HepG2 (cell line): ENCODE results near the gene TEDC1. TPM values are rescaled to one million over a fixed set of nuclear protein-coding genes. Genes with fewer than 3 reads are reported as not detected.

ENCODE experiments used
- ATAC-seq: fragments of 200-7000 bp; cut with Tn5 transposase; 3 replicates; pipeline ENCODE4 v1.9.1; 2020; ENCODE audit warnings: mild to moderate bottlenecking, moderate library complexity
- BruUV-seq: library from RNA; stranded (reverse); fragments of 400-500 nt; replicated peaks from 2 replicates; lab custom pipeline; 2021; lab: Mats Ljungman, UMichigan
- CTCF ChIA-PET: fragments of 300-600 bp; formaldehyde crosslinking; extraction: SDS; loops from one replicate; lab custom pipeline; 2021; ENCODE audit warnings: low total read pairs, inconsistent platforms, low intra/inter-chr PET ratio; lab: Yijun Ruan, JAX
- POLR2A ChIA-PET: fragments of 350-600 bp; sonication (Branson Sonifier 250); formaldehyde crosslinking; loops from one replicate; lab custom pipeline; 2020; ENCODE audit warnings: antibody characterized with exemption, inconsistent platforms; lab: Yijun Ruan, JAX
- DNase-seq: peaks from one replicate; pipeline ENCODE4 v3.0.0-alpha.2; 2015; ENCODE audit warnings: low spot score
- FAIRE-seq: peaks from 3 replicates; lab custom pipeline; 2011; peaks lifted over from hg19 to GRCh38; lab: Jason Lieb, UNC
- H2AFZ ChIP-seq: one replicate; pipeline ENCODE4 v1.6.1; 2011; ENCODE audit warnings: low read length, inconsistent platforms
- H3K27ac ChIP-seq: fragments of 300-600 bp; 3 replicates; pipeline ENCODE4 v1.8.0; 2011; ENCODE audit warnings: mixed run types, mild to moderate bottlenecking, mixed read lengths, low read length, inconsistent platforms; ENCODE audit not compliant: insufficient read depth; ENCODE audit errors: extremely low read length
- H3K27me3 ChIP-seq, 2 experiments: fragments of 200-600 bp in 1 of 2; 2 replicates in 1 of 2; 3 replicates in 1 of 2; pipeline versions ENCODE4 v1.6.0 to v1.8.0; 2011; ENCODE audit warnings: low read length in 2 of 2, mild to moderate bottlenecking in 2 of 2, moderate library complexity in 2 of 2, inconsistent platforms in 1 of 2; ENCODE audit not compliant: insufficient read depth in 2 of 2, control insufficient read depth in 1 of 2
- H3K36me3 ChIP-seq, 2 experiments: fragments of 200-600 bp in 1 of 2; replicated peaks in 1 of 2; 2 replicates in 1 of 2; 3 replicates in 1 of 2; pipeline versions ENCODE4 v1.5.1 to v1.8.0; 2011; ENCODE audit warnings: low read length in 2 of 2, inconsistent platforms in 1 of 2; ENCODE audit not compliant: insufficient read depth in 2 of 2, control insufficient read depth in 1 of 2
- H3K4me1 ChIP-seq: 2 replicates; pipeline ENCODE4 v1.5.1; 2012; ENCODE audit warnings: low read length, inconsistent platforms; ENCODE audit not compliant: insufficient read depth
- H3K4me2 ChIP-seq: 2 replicates; pipeline ENCODE4 v1.6.0; 2011; ENCODE audit warnings: low read depth, low read length, inconsistent platforms
- H3K4me3 ChIP-seq, 3 experiments: fragments of 200-600 bp in 1 of 3; sonication (generic), shearing (Covaris generic) in 1 of 3; replicated peaks in 1 of 3; 2 replicates each; pipeline ENCODE4 v1.5.1; 2011 to 2016; ENCODE audit warnings: low read length in 3 of 3, inconsistent platforms in 2 of 3, low read depth in 2 of 3, mild to moderate bottlenecking in 2 of 3, control low read depth in 1 of 3, mixed read lengths in 1 of 3; ENCODE audit not compliant: insufficient read depth in 1 of 3
- H3K79me2 ChIP-seq: one replicate; pipeline ENCODE4 v1.6.1; 2011; ENCODE audit warnings: low read length, inconsistent platforms; ENCODE audit not compliant: insufficient read depth
- H3K9ac ChIP-seq: 2 replicates; pipeline ENCODE4 v1.6.0; 2011; ENCODE audit warnings: mild to moderate bottlenecking, low read depth, low read length, inconsistent platforms; ENCODE audit not compliant: insufficient read depth
- H3K9me3 ChIP-seq: 2 replicates; pipeline ENCODE4 v1.5.1; 2012; ENCODE audit warnings: mild to moderate bottlenecking, low read length
- H4K20me1 ChIP-seq: 2 replicates; pipeline ENCODE4 v1.6.0; 2011; ENCODE audit warnings: inconsistent platforms, mild to moderate bottlenecking, low read length, moderate library complexity; ENCODE audit not compliant: insufficient read depth
- ERF ChIP-seq: IDR thresholded peaks from 2 replicates; pipeline ENCODE4 v1.6.1; 2018; ENCODE audit warnings: missing biosample characterization, missing genetic modification reagents
- RBFOX2 ChIP-seq: fragments of 200-400 bp; formaldehyde crosslinking; IDR thresholded peaks from 2 replicates; pipeline ENCODE4 v1.6.1; 2017; ENCODE audit warnings: low read depth, mild to moderate bottlenecking, low read length
- RERE ChIP-seq: IDR thresholded peaks from 2 replicates; pipeline ENCODE4 v1.6.1; 2016; ENCODE audit warnings: low read depth, missing genetic modification reagents, missing compliant biosample characterization
- SUZ12 ChIP-seq: fragments of 150-350 bp; IDR thresholded peaks from 2 replicates; pipeline ENCODE4 v1.6.1; 2014; ENCODE audit warnings: low read depth, low read length
- ZNF264 ChIP-seq: sonication (generic); formaldehyde crosslinking; IDR thresholded peaks from 2 replicates; pipeline ENCODE4 v1.4.0; 2020; ENCODE audit warnings: missing genetic modification reagents
- ZNF687 ChIP-seq: sonication (generic); formaldehyde crosslinking; IDR thresholded peaks from 2 replicates; pipeline ENCODE4 v1.5.1; 2020; ENCODE audit warnings: mild to moderate bottlenecking, missing genetic modification reagents, moderate library complexity
- WGBS: methylation state at CpG from one replicate; pipeline ENCODE4 v1.1.6; 2017; ENCODE audit warnings: low lambda C conversion rate; 5-methylcytosine and 5-hydroxymethylcytosine counted together
- in situ Hi-C: cut with HindIII; loops from 2 replicates; pipeline ENCODE4 v1.10.0; 2017; ENCODE audit warnings: low pct_unique_long_range_greater_than_20kb; ENCODE audit not compliant: extremely low pct_ligation_motif_present
- intact Hi-C: fragments of 100-400 bp; cut with micrococcal nuclease; formaldehyde crosslinking; loops from one replicate; pipeline ENCODE4 v1.10.0; 2022; ENCODE audit not compliant: unreplicated experiment
- polyA plus RNA-seq, 8 experiments: library from polyadenylated mRNA; depleted of rRNA in 3 of 8; stranded (reverse) in 7 of 8; unstranded in 1 of 8; fragments of >200 nt; fragmentation: Illumina TruSeq in 4 of 8; extraction: Trizol in 4 of 8; gene quantifications; 2 replicates each; pipeline versions ENCODE4 v1.2.1 to v1.2.3, GENCODE V29; 2011 to 2016; ENCODE audit warnings: low read depth in 4 of 8, missing spikeins in 1 of 8, mixed read lengths in 1 of 8; ENCODE audit not compliant: insufficient read depth in 1 of 8
- total RNA-seq, 5 experiments: library from RNA; depleted of rRNA; stranded (reverse); fragments of >200 nt; fragmentation: Illumina TruSeq; extraction: Trizol; gene quantifications; 2 replicates each; pipeline ENCODE4 v1.2.3, GENCODE V29; 2016; ENCODE audit warnings: low read depth in 1 of 5

TEDC1 gene
- total and polyA plus RNA-seq, 2 of the 13 experiments (the other 11 are each of a cell fraction or from before 2014, with no cell fraction given): 5.7 to 27.4 TPM

DNA sequence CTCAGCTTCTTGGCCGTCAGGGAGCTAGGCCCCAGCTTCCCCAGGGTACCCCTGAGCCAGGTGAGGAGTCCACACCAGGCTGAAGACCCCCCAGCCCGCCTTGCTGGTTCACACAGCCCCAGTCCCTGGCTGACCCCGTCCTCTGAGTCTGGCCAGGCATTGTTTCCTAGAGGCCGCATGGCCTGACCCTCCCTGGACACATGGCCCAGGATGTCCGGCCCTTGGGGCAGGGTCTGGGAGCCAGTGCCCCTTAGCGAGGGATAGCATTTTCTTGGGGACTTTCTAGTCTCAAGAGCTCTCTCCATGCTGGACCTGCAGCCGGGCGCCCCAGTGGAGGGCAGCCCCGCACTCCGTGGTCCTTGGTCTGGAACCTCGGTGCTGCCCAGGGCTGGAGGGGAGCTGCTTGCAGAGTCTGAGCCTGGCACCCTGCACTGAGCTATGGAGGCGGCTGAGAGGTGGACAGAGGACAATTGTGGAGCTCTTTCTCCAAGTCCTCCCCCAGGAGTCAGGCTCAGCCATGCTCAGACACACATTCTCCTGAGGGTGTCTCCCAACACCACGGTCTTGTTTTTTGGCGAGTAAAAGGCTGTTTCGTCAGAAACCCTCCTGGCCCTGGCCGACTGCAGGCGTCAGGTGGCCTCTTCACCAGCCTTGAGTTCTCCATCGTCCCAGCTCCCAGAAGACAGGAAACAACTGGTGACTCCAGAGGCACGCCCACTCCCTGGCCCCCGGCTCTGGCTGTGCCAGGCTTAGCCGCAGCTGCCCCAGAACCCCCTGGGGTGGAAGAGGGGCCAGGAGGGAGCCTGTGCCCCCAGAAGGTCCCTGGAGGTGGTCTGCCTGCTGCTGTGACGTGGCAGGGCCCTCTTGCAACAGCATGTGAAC, 34.1 kb upstream of the TEDC1 start:
- no TSS peak for BruUV-seq
- TF ChIP-seq ZNF687 (CRISPR knock-in tag) (no peak), SUZ12 (no peak), ERF (CRISPR knock-in tag) (no peak), ZNF264 (CRISPR knock-in tag) (no peak), RERE (no peak), RBFOX2 (no peak)

More for the DNA sequence above, 34.1 kb upstream of the TEDC1 start:
- H2AFZ ChIP-seq: no peak overlapping the region
- POLR2A ChIA-PET: no interaction called here
- H3K9ac ChIP-seq: no peak overlapping the region
- no peaks in the 10 kb centered on the region for H3K9me3 ChIP-seq
- H3K4me3 ChIP-seq: no peak overlapping the region
- DNase-seq (no peak), FAIRE-seq (no peak), ATAC-seq (no peak)
- H3K27ac ChIP-seq: no peak overlapping the region
- no peaks in the 10 kb centered on the region for H3K27me3 ChIP-seq
- no peaks in the 10 kb centered on the region for H3K4me1 ChIP-seq
- in situ Hi-C loops (no loop called here), intact Hi-C loops (no loop called here)
- H3K79me2 ChIP-seq: no peaks in the 10 kb centered on the region
- H4K20me1 ChIP-seq: no peaks in the 10 kb centered on the region
- CTCF ChIA-PET: no interaction called here
- WGBS: 99% methylated on average over 8 of the region's 22 CpGs
- H3K36me3 ChIP-seq: peaks cover 18 to 43% of the 10 kb centered on the region in 2 experiments; a peak in 4 of 5 replicates
- H3K4me2 ChIP-seq: no peak overlapping the region
